Vagina (tissue), 2 donors: ENCODE results near the gene LURAP1L. TPM values are rescaled to one million over a fixed set of nuclear protein-coding genes. Genes with fewer than 3 reads are reported as not detected.

Experiments used
- DNase-seq, 2 donors: peaks; one replicate each; pipeline ENCODE4 v3.0.0-alpha.2; 2017; ENCODE audit errors: extremely low spot score in 2 of 2
- H3K27ac ChIP-seq: fragments of 200-600 bp; sonication (generic); one replicate; pipeline ENCODE4 v1.5.1; 2019
- H3K27me3 ChIP-seq: fragments of 200-600 bp; sonication (generic); one replicate; pipeline ENCODE4 v1.5.1; 2019
- H3K36me3 ChIP-seq, 2 donors: fragments of 200-600 bp; sonication (generic); one replicate each; pipeline ENCODE4 v1.5.1; 2017 to 2019
- H3K4me1 ChIP-seq: fragments of 200-600 bp; sonication (generic); one replicate; pipeline ENCODE4 v1.5.1; 2019
- H3K4me3 ChIP-seq, 2 donors: fragments of 200-600 bp; sonication (generic); 1 replicate in 1 of 2; 2 replicates in 1 of 2; pipeline ENCODE4 v1.5.1; 2016 to 2019
- H3K9me3 ChIP-seq: fragments of 200-600 bp; sonication (generic); one replicate; pipeline ENCODE4 v1.5.1; 2019
- POLR2A ChIP-seq, 2 donors: fragments of 450-650 bp; IDR thresholded peaks; one replicate each; pipeline ENCODE4 v1.6.1; 2017; ENCODE audit warnings: antibody characterized with exemption in 2 of 2, mild to moderate bottlenecking in 2 of 2, moderate library complexity in 2 of 2
- POLR2AphosphoS5 ChIP-seq, 2 donors: sonication (generic); formaldehyde crosslinking; IDR thresholded peaks; one replicate each; pipeline ENCODE4 v1.9.0; 2017; ENCODE audit warnings: antibody characterized with exemption in 2 of 2, mild to moderate bottlenecking in 2 of 2, low read depth in 1 of 2; ENCODE audit not compliant: insufficient read depth in 1 of 2
- intact Hi-C: fragments of 100-400 bp; cut with DNase I; formaldehyde crosslinking; loops from one replicate; pipeline ENCODE4 v1.15.1; 2023
- total RNA-seq: library from RNA; depleted of rRNA; stranded (reverse); fragments of >200 nt; gene quantifications from one replicate; pipeline ENCODE4 v1.2.3, GENCODE V29; 2016
- TF ChIP-seq, protein P1 (sequence below), 3 experiments: fragments of 450-650 bp in 2 of 3; fragments of 200-600 bp in 1 of 3; sonication (generic) in 1 of 3; IDR thresholded peaks; one replicate each; pipeline ENCODE4 v1.5.1; 2017 to 2019; ENCODE audit warnings: antibody characterized with exemption in 3 of 3, mild to moderate bottlenecking in 2 of 3, moderate library complexity in 2 of 3

LURAP1L gene
- total RNA-seq, 1 donor from 2014 or later = 14.5 TPM

- TF ChIP-seq, protein P1, sequence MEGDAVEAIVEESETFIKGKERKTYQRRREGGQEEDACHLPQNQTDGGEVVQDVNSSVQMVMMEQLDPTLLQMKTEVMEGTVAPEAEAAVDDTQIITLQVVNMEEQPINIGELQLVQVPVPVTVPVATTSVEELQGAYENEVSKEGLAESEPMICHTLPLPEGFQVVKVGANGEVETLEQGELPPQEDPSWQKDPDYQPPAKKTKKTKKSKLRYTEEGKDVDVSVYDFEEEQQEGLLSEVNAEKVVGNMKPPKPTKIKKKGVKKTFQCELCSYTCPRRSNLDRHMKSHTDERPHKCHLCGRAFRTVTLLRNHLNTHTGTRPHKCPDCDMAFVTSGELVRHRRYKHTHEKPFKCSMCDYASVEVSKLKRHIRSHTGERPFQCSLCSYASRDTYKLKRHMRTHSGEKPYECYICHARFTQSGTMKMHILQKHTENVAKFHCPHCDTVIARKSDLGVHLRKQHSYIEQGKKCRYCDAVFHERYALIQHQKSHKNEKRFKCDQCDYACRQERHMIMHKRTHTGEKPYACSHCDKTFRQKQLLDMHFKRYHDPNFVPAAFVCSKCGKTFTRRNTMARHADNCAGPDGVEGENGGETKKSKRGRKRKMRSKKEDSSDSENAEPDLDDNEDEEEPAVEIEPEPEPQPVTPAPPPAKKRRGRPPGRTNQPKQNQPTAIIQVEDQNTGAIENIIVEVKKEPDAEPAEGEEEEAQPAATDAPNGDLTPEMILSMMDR (IDR thresholded peaks at IDR 0.05) = no peak
- no peak for TF ChIP-seq POLR2A (IDR thresholded peaks at IDR 0.05)
- no peak for TF ChIP-seq POLR2AphosphoS5 (IDR thresholded peaks at IDR 0.05; ENCODE audit: insufficient read depth in 1 of 2, low read depth in 1 of 2)
- no peak for DNase-seq
- Histone ChIP-seq H3K9me3 (no peaks in the 10 kb centered on the region), H3K4me3 (no peak overlapping the region), H3K27ac (no peak overlapping the region), H3K4me1 (no peaks in the 10 kb centered on the region), H3K27me3 (no peaks in the 10 kb centered on the region), H3K36me3 (no peaks in the 10 kb centered on the region)
- intact Hi-C loops = no loop called here
These were observed 58.9 kb downstream of the LURAP1L start for GRCh38 chr9:12833701-12834100.

DNA sequence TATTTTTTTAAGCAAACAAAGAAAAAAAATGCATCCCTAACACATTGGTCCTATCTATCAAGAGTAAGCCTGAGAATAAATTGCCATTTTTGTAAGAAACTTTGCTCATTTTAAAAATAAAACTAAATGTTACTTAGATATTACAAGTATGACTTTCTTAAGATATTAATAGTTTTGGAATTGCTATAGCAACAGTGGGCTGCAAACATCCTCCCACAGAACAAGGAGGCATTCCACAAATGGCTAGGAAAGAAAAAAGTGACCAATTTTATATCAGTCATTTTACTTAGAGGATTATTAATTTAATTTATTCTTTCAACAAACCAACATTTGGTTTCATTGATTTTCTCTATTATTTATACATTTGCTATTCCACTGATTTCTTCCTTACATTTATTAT, 63.7 kb downstream of the LURAP1L start:
- intact Hi-C loops = no loop called here
- no peaks in the 10 kb centered on the region for H3K36me3 ChIP-seq
- no peaks in the 10 kb centered on the region for H3K9me3 ChIP-seq
- DNase-seq = no peak
- H3K4me3 ChIP-seq = no peak overlapping the region
- no peaks in the 10 kb centered on the region for H3K27me3 ChIP-seq
- TF ChIP-seq POLR2AphosphoS5 (IDR thresholded peaks at IDR 0.05; ENCODE audit: insufficient read depth in 1 of 2, low read depth in 1 of 2) = no peak
- TF ChIP-seq, protein P1 (IDR thresholded peaks at IDR 0.05) = no peak
- TF ChIP-seq POLR2A (IDR thresholded peaks at IDR 0.05) = no peak
- no peak overlapping the region for H3K27ac ChIP-seq
- H3K4me1 ChIP-seq = no peaks in the 10 kb centered on the region

DNA sequence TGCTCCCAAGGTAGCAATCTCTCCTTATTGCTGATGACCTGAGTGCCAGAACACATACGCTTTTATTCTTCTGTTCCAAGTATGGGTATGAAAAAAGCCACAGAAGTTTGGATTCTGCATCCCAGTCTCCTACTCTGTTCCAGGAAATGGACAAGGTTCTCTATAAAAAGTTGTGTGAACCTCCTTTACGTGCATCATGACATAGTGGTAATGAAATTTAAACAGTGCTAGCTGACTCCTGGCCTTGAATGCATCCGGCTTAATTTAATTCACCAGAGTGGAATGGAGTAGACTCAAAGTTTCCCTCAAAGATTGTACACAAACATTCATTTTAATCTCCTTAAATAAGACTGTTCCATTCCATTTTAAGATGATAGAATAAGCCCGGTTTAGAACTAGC, 68.9 kb downstream of the LURAP1L start:
- DNase-seq = no peak
- H3K9me3 ChIP-seq = no peaks in the 10 kb centered on the region
- TF ChIP-seq POLR2A (IDR thresholded peaks at IDR 0.05) = no peak
- TF ChIP-seq, protein P1 (IDR thresholded peaks at IDR 0.05) = no peak
- TF ChIP-seq POLR2AphosphoS5 (IDR thresholded peaks at IDR 0.05; ENCODE audit: insufficient read depth in 1 of 2, low read depth in 1 of 2) = no peak
- no peaks in the 10 kb centered on the region for H3K4me1 ChIP-seq
- no peaks in the 10 kb centered on the region for H3K36me3 ChIP-seq
- H3K27ac ChIP-seq = no peak overlapping the region
- intact Hi-C loops = no loop called here
- no peaks in the 10 kb centered on the region for H3K27me3 ChIP-seq
- H3K4me3 ChIP-seq = no peak overlapping the region

GRCh38 chr9:12846035-12846434, 71.2 kb downstream of the LURAP1L start:
- DNase-seq = no peak
- no peak overlapping the region for H3K27ac ChIP-seq
- H3K4me1 ChIP-seq = no peaks in the 10 kb centered on the region
- H3K27me3 ChIP-seq = no peaks in the 10 kb centered on the region
- no peaks in the 10 kb centered on the region for H3K9me3 ChIP-seq
- intact Hi-C loops = no loop called here
- no peak for TF ChIP-seq POLR2A (IDR thresholded peaks at IDR 0.05)
- TF ChIP-seq POLR2AphosphoS5 (IDR thresholded peaks at IDR 0.05; ENCODE audit: insufficient read depth in 1 of 2, low read depth in 1 of 2) = no peak
- TF ChIP-seq, protein P1 (IDR thresholded peaks at IDR 0.05) = no peak
- H3K4me3 ChIP-seq = no peak overlapping the region
- no peaks in the 10 kb centered on the region for H3K36me3 ChIP-seq

DNA sequence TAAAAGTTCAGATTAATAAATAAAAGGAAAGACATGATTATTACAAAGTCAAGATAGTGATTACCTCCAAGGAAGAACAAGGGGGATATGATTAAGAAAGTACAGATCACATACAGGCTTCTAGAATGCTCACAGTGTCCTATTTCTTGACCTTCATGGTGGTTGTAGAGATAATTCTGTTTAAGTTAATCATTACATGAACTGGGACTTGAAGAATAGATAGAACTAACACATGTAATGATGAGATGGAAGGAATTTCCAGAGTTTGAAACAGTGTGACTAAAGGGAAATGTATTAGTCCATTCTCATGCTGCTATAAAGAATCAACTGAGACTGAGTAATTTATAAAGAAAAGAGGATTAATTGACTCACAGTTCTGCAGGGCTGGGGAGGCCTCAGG, 72.7 kb downstream of the LURAP1L start:
- Histone ChIP-seq H3K27me3 (no peaks in the 10 kb centered on the region), H3K4me3 (no peak overlapping the region), H3K36me3 (no peaks in the 10 kb centered on the region), H3K4me1 (no peaks in the 10 kb centered on the region), H3K27ac (no peak overlapping the region), H3K9me3 (no peaks in the 10 kb centered on the region)
- intact Hi-C loops = no loop called here
- TF ChIP-seq, protein P1 (IDR thresholded peaks at IDR 0.05) = no peak
- TF ChIP-seq POLR2AphosphoS5 (IDR thresholded peaks at IDR 0.05; ENCODE audit: insufficient read depth in 1 of 2, low read depth in 1 of 2) (no peak), POLR2A (IDR thresholded peaks at IDR 0.05) (no peak)
- DNase-seq = no peak
